SK-N-SH (cell line): ENCODE data around the gene SALL3. TPM values are rescaled to one million over a fixed set of nuclear protein-coding genes. Genes with fewer than 3 reads are reported as not detected.

Experiments
- CTCF ChIA-PET: fragments of 300-600, 350-600 bp; formaldehyde crosslinking; extraction: SDS; loops from one replicate; lab custom pipeline; 2021; lab: Yijun Ruan, JAX
- POLR2A ChIA-PET: fragments of 350-600 bp; sonication (Branson Sonifier 250); formaldehyde crosslinking; extraction: SDS; loops from one replicate; lab custom pipeline; 2020; ENCODE audit warnings: antibody characterized with exemption, inconsistent platforms; lab: Yijun Ruan, JAX
- DNase-seq: peaks from one replicate; pipeline ENCODE4 v3.0.0; 2012
- H2AFZ ChIP-seq: fragments of 200-600 bp; sonication (generic); 2 replicates; pipeline ENCODE4 v1.8.1; 2016; ENCODE audit warnings: antibody characterized with exemption, mild to moderate bottlenecking, low read depth
- H3F3A ChIP-seq: fragments of 200-600 bp; sonication (generic); replicated peaks from 2 replicates; pipeline ENCODE3; 2016; ENCODE audit warnings: antibody characterized with exemption, mild to moderate bottlenecking; ENCODE audit not compliant: insufficient read depth
- H3K27ac ChIP-seq, 2 experiments: fragments of 200-500 bp in 1 of 2; fragments of 200-600 bp in 1 of 2; sonication (Bioruptor generic) in 1 of 2; sonication (generic), shearing (Covaris generic) in 1 of 2; 2 replicates each; pipeline versions ENCODE4 v1.5.1 to v1.6.1; 2014 to 2016; ENCODE audit warnings: low read depth in 2 of 2, inconsistent platforms in 1 of 2, low read length in 1 of 2, mild to moderate bottlenecking in 1 of 2, mixed read lengths in 1 of 2
- H3K27me3 ChIP-seq: fragments of 200-600 bp; sonication (generic), shearing (Covaris generic); 2 replicates; pipeline ENCODE4 v1.6.1; 2016; ENCODE audit warnings: mixed run types; ENCODE audit not compliant: insufficient read depth
- H3K36me3 ChIP-seq, 2 experiments: fragments of 200-500 bp in 1 of 2; fragments of 200-600 bp in 1 of 2; sonication (Bioruptor generic) in 1 of 2; sonication (generic) in 1 of 2; replicated peaks in 1 of 2; 2 replicates each; pipeline versions ENCODE3 to v1.5.1; 2014 to 2016; ENCODE audit warnings: low read length in 1 of 2, mild to moderate bottlenecking in 1 of 2; ENCODE audit not compliant: insufficient read depth in 2 of 2, control insufficient read depth in 1 of 2
- H3K4me1 ChIP-seq, 2 experiments: fragments of 200-500 bp in 1 of 2; fragments of 200-600 bp in 1 of 2; sonication (Bioruptor generic) in 1 of 2; sonication (generic), shearing (Covaris generic) in 1 of 2; 2 replicates each; pipeline versions ENCODE4 v1.5.1 to v1.6.1; 2014 to 2016; ENCODE audit warnings: low read depth in 1 of 2, low read length in 1 of 2, mixed run types in 1 of 2; ENCODE audit not compliant: insufficient read depth in 2 of 2, control insufficient read depth in 1 of 2
- H3K4me2 ChIP-seq: fragments of 200-600 bp; sonication (generic), shearing (Covaris generic); 2 replicates; pipeline ENCODE4 v1.6.1; 2017; ENCODE audit warnings: mixed run types
- H3K4me3 ChIP-seq, 2 experiments: fragments of 200-500 bp in 1 of 2; fragments of 200-600 bp in 1 of 2; sonication (Bioruptor generic) in 1 of 2; sonication (generic), shearing (Covaris generic) in 1 of 2; 2 replicates each; pipeline versions ENCODE4 v1.5.1 to v1.8.1; 2014 to 2016; ENCODE audit warnings: low read depth in 2 of 2, inconsistent platforms in 1 of 2, low read length in 1 of 2, mild to moderate bottlenecking in 1 of 2, mixed read lengths in 1 of 2, moderate library complexity in 1 of 2
- H3K79me2 ChIP-seq: fragments of 200-600 bp; sonication (generic); 2 replicates; pipeline ENCODE4 v1.8.1; 2017; ENCODE audit warnings: mild to moderate bottlenecking; ENCODE audit not compliant: insufficient read depth
- H3K9ac ChIP-seq: fragments of 200-600 bp; sonication (generic); 2 replicates; pipeline ENCODE4 v1.6.1; 2017; ENCODE audit warnings: mixed run types
- H3K9me2 ChIP-seq: fragments of 200-600 bp; sonication (generic); 2 replicates; pipeline ENCODE4 v1.6.1; 2017; ENCODE audit warnings: mixed run types
- H3K9me3 ChIP-seq: fragments of 200-600 bp; sonication (generic); 2 replicates; pipeline ENCODE4 v1.6.1; 2017; ENCODE audit warnings: mixed run types, mild to moderate bottlenecking, moderate library complexity
- H4K20me1 ChIP-seq: fragments of 200-600 bp; sonication (generic); 2 replicates; pipeline ENCODE4 v1.6.1; 2017; ENCODE audit warnings: mild to moderate bottlenecking, mixed run types; ENCODE audit not compliant: insufficient read depth
- CHD2 ChIP-seq: fragments of 150-350 bp; IDR thresholded peaks from 2 replicates; pipeline ENCODE4 v1.6.1; 2018; ENCODE audit warnings: low read length; ENCODE audit not compliant: partially characterized antibody
- EP300 ChIP-seq, 2 experiments: IDR thresholded peaks; 2 replicates each; pipeline versions ENCODE4 v1.4.0 to v1.6.1; 2012; ENCODE audit warnings: borderline replicate concordance in 1 of 2, low read depth in 1 of 2, low read length in 1 of 2
- FOSL2 ChIP-seq: IDR thresholded peaks from 2 replicates; pipeline ENCODE4 v1.4.0; 2012; ENCODE audit warnings: low read depth, mild to moderate bottlenecking, moderate library complexity, borderline replicate concordance
- FOXJ3 ChIP-seq: sonication (generic); formaldehyde crosslinking; IDR thresholded peaks from 2 replicates; pipeline ENCODE4 v1.5.1; 2020; ENCODE audit warnings: mild to moderate bottlenecking, missing genetic modification reagents
- FOXM1 ChIP-seq: IDR thresholded peaks from 2 replicates; pipeline ENCODE4 v1.4.0; 2012; ENCODE audit warnings: low read depth, mild to moderate bottlenecking
- GABPA ChIP-seq: IDR thresholded peaks from 2 replicates; pipeline ENCODE4 v1.4.0; 2012; ENCODE audit warnings: low read depth, mild to moderate bottlenecking
- JUND ChIP-seq: IDR thresholded peaks from 2 replicates; pipeline ENCODE4 v1.4.0; 2012
- MEF2A ChIP-seq: IDR thresholded peaks from 2 replicates; pipeline ENCODE4 v1.4.0; 2012; ENCODE audit warnings: low read depth, borderline replicate concordance
- MXI1 ChIP-seq: IDR thresholded peaks from 2 replicates; pipeline ENCODE4 v1.6.1; 2012; ENCODE audit warnings: mild to moderate bottlenecking, low read depth, low read length, improper control_type of control experiment
- NRF1 ChIP-seq: IDR thresholded peaks from 2 replicates; pipeline ENCODE4 v1.6.1; 2012; ENCODE audit warnings: low read depth, mild to moderate bottlenecking, low read length
- PBX3 ChIP-seq: IDR thresholded peaks from 2 replicates; pipeline ENCODE4; 2012
- RAD21 ChIP-seq: IDR thresholded peaks from 2 replicates; pipeline ENCODE4 v1.6.1; 2012; ENCODE audit warnings: mild to moderate bottlenecking, low read length
- RCOR1 ChIP-seq: fragments of 150-350 bp; IDR thresholded peaks from 2 replicates; pipeline ENCODE4 v1.6.1; 2017; ENCODE audit warnings: antibody characterized with exemption, low read length
- SIN3A ChIP-seq: IDR thresholded peaks from 2 replicates; pipeline ENCODE4 v1.6.1; 2012; ENCODE audit warnings: low read depth, mild to moderate bottlenecking, low read length, moderate library complexity, borderline replicate concordance
- SMC3 ChIP-seq: IDR thresholded peaks from 2 replicates; pipeline ENCODE4 v1.6.1; 2012; ENCODE audit warnings: low read depth, low read length, improper control_type of control experiment
- TCF12 ChIP-seq: IDR thresholded peaks from 2 replicates; pipeline ENCODE4 v1.4.0; 2012
- ZBTB33 ChIP-seq: IDR thresholded peaks from 2 replicates; pipeline ENCODE4 v1.4.0; 2012; ENCODE audit warnings: low read depth, borderline replicate concordance
- WGBS: methylation state at CpG from one replicate; pipeline ENCODE4 v1.1.6; 2017; ENCODE audit warnings: low lambda C conversion rate; 5-methylcytosine and 5-hydroxymethylcytosine counted together
- polyA plus RNA-seq, 3 experiments: library from polyadenylated mRNA; depleted of rRNA; stranded (reverse); fragments of >200 nt; gene quantifications; 2 replicates each; pipeline ENCODE4 v1.2.3, GENCODE V29; 2012
- TF ChIP-seq, protein P1 (sequence below): fragments of 150-350 bp; IDR thresholded peaks from 2 replicates; pipeline ENCODE4 v1.6.1; 2016; ENCODE audit warnings: mild to moderate bottlenecking, low read depth, low read length
- TF ChIP-seq, protein P2 (sequence below): IDR thresholded peaks from 2 replicates; pipeline ENCODE4 v1.4.0; 2012; ENCODE audit warnings: low read depth, borderline replicate concordance
- TF ChIP-seq, protein P3 (sequence below): fragments of 200-600 bp; sonication (generic); IDR thresholded peaks from 2 replicates; pipeline ENCODE4 v1.6.1; 2017; ENCODE audit warnings: antibody characterized with exemption, mild to moderate bottlenecking, moderate library complexity

SALL3 gene
- polyA plus RNA-seq, 1 of the 3 experiments (the other 2 are of a cell fraction) = not detected

DNA sequence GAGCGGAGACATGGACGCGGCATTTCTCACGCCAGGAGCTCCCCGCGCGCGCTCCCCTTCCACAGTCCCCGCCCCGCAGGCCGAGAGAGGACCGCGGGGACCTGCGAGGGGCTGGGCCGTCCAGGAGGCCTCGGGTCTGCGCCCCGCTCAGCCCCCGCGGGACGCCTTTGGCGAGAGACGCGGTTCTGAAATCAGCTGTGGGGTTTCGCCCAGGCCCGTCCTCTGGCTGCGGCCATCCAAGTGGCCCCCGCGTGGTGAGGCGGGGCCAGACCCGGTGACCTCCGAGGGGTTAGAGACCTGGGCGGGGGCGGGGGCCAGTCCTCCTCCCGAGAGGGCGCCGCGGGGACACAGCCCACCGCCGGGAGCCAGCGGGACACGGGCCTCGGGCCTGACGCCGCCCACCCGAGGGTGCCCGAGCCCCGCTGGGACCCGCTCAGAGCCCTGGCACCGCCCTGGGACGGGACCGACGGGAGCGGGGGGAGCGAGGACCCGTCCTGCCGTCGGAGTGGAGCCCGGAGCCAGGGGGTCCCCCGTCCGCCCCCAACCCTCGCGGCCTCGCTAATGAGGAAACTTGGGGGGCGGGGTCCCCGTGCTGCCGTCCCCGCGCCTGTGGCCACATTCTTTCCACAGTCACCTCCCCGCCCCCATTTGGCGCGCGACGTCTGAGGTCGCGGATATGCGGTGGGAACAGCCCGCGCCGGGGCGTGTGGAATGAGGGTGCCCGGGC is 6.1 kb upstream of the SALL3 start:
- H3K9me2 ChIP-seq = no peaks in the 10 kb centered on the region
- peaks cover 98% of the 10 kb centered on the region for H3K27me3 ChIP-seq
- WGBS = 27% methylated on average over 10 of the region's 82 CpGs
- no peaks in the 10 kb centered on the region for H3K4me1 ChIP-seq
- TF ChIP-seq SMC3 = no peak
- TF ChIP-seq, protein P1, sequence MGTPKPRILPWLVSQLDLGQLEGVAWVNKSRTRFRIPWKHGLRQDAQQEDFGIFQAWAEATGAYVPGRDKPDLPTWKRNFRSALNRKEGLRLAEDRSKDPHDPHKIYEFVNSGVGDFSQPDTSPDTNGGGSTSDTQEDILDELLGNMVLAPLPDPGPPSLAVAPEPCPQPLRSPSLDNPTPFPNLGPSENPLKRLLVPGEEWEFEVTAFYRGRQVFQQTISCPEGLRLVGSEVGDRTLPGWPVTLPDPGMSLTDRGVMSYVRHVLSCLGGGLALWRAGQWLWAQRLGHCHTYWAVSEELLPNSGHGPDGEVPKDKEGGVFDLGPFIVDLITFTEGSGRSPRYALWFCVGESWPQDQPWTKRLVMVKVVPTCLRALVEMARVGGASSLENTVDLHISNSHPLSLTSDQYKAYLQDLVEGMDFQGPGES = no peak
- no peak for TF ChIP-seq CHD2
- TF ChIP-seq TCF12 = no peak
- no peak for TF ChIP-seq MEF2A
- no peak for TF ChIP-seq FOXJ3
- TF ChIP-seq RCOR1 = no peak
- TF ChIP-seq, protein P2, sequence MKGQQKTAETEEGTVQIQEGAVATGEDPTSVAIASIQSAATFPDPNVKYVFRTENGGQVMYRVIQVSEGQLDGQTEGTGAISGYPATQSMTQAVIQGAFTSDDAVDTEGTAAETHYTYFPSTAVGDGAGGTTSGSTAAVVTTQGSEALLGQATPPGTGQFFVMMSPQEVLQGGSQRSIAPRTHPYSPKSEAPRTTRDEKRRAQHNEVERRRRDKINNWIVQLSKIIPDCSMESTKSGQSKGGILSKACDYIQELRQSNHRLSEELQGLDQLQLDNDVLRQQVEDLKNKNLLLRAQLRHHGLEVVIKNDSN = no peak
- no peak for TF ChIP-seq FOXM1
- no peak for TF ChIP-seq NRF1
- no peak for TF ChIP-seq SIN3A
- TF ChIP-seq, protein P3, sequence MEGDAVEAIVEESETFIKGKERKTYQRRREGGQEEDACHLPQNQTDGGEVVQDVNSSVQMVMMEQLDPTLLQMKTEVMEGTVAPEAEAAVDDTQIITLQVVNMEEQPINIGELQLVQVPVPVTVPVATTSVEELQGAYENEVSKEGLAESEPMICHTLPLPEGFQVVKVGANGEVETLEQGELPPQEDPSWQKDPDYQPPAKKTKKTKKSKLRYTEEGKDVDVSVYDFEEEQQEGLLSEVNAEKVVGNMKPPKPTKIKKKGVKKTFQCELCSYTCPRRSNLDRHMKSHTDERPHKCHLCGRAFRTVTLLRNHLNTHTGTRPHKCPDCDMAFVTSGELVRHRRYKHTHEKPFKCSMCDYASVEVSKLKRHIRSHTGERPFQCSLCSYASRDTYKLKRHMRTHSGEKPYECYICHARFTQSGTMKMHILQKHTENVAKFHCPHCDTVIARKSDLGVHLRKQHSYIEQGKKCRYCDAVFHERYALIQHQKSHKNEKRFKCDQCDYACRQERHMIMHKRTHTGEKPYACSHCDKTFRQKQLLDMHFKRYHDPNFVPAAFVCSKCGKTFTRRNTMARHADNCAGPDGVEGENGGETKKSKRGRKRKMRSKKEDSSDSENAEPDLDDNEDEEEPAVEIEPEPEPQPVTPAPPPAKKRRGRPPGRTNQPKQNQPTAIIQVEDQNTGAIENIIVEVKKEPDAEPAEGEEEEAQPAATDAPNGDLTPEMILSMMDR = no peak
- TF ChIP-seq MXI1 = no peak
- TF ChIP-seq ZBTB33 = no peak
- no peak for TF ChIP-seq JUND
- no peak for TF ChIP-seq FOSL2
- no peak for TF ChIP-seq GABPA
- TF ChIP-seq RAD21 = no peak
- TF ChIP-seq PBX3 = no peak
- TF ChIP-seq EP300 (IDR thresholded peaks at IDR 0.05; ENCODE audit: borderline replicate concordance in 1 of 2, low read depth in 1 of 2, low read length in 1 of 2) = no peak
- CTCF ChIA-PET = interaction anchor here (1.0 kb wide), 1 partner anchor 10 kb away, joined by 5 read pairs; no protein-coding TSS in a partner anchor
- no peak overlapping the region for H3K4me3 ChIP-seq
- DNase-seq = no peak
- no peaks in the 10 kb centered on the region for H3K9me3 ChIP-seq
- no peaks in the 10 kb centered on the region for H3K36me3 ChIP-seq
- H3K27ac ChIP-seq = no peak overlapping the region
- no peak overlapping the region for H3K4me2 ChIP-seq
- H3F3A ChIP-seq = no peaks in the 10 kb centered on the region
- H3K79me2 ChIP-seq = no peaks in the 10 kb centered on the region
- POLR2A ChIA-PET = no interaction called here
- no peak overlapping the region for H3K9ac ChIP-seq
- no peak overlapping the region for H2AFZ ChIP-seq
- H4K20me1 ChIP-seq = 0 out of 2 replicates have a peak, but pooled peaks cover 3% of the 10 kb centered on the region
